Transverse colon (tissue), 4 donors: ENCODE measurements around the gene STXBP3. TPM values are rescaled to one million over a fixed set of nuclear protein-coding genes. Genes with fewer than 3 reads are reported as not detected.

ENCODE experiments used
- DNase-seq: peaks from one replicate; pipeline ENCODE4 v3.0.0-alpha.2; 2019
- H3K27ac ChIP-seq, 4 donors: fragments of 200-600 bp; sonication (generic); 2 replicates each; pipeline ENCODE4 v1.5.1; 2016 to 2018; ENCODE audit warnings: inconsistent platforms in 4 of 4
- H3K27me3 ChIP-seq: fragments of 200-600 bp; sonication (generic); 2 replicates; pipeline ENCODE4 v1.5.1; 2017; ENCODE audit warnings: inconsistent platforms
- H3K36me3 ChIP-seq, 4 donors: fragments of 200-600 bp; sonication (generic); 2 replicates each; pipeline ENCODE4 v1.5.1; 2017 to 2019; ENCODE audit warnings: inconsistent platforms in 4 of 4
- H3K4me1 ChIP-seq, 4 donors: fragments of 200-600 bp; sonication (generic); 2 replicates each; pipeline ENCODE4 v1.5.1; 2017 to 2020; ENCODE audit warnings: inconsistent platforms in 4 of 4
- H3K4me3 ChIP-seq, 4 donors: fragments of 200-600 bp; sonication (generic); 1 replicate in 1 of 4; 2 replicates in 3 of 4; pipeline versions ENCODE4 v1.5.1 to v1.6.1; 2017 to 2019; ENCODE audit warnings: inconsistent platforms in 4 of 4
- H3K9me3 ChIP-seq, 2 donors: fragments of 200-600 bp; sonication (generic); 2 replicates each; pipeline ENCODE4 v1.5.1; 2017 to 2019; ENCODE audit warnings: inconsistent platforms in 2 of 2
- EP300 ChIP-seq: sonication (generic); formaldehyde crosslinking; IDR thresholded peaks from one replicate; pipeline ENCODE4 v1.6.1; 2017; ENCODE audit warnings: antibody characterized with exemption, low read depth
- POLR2A ChIP-seq: fragments of 450-650 bp; IDR thresholded peaks from one replicate; pipeline ENCODE4 v1.6.1; 2016; ENCODE audit warnings: antibody characterized with exemption, mild to moderate bottlenecking, moderate library complexity
- POLR2AphosphoS5 ChIP-seq, 3 donors: sonication (generic); formaldehyde crosslinking; IDR thresholded peaks; one replicate each; pipeline ENCODE4 v1.6.1; 2016; ENCODE audit warnings: antibody characterized with exemption in 3 of 3
- WGBS, 2 donors: methylation state at CpG; one replicate each; pipeline ENCODE4 v1.1.5; 2018; ENCODE audit warnings: low coverage in 1 of 2; 5-methylcytosine and 5-hydroxymethylcytosine counted together
- in situ Hi-C, 4 donors: fragments of 200-750 bp; cut with MboI; loops; one replicate each; pipeline versions ENCODE4 v1.15.0 to v1.15.1; 2017; ENCODE audit warnings: low sequenced_read_pairs in 3 of 4, low pct_ligation_motif_present in 1 of 4, low pct_unique_long_range_greater_than_20kb in 1 of 4
- intact Hi-C: fragments of 100-400 bp; cut with DNase I; formaldehyde crosslinking; loops from one replicate; pipeline ENCODE4 v1.15.1; 2023; ENCODE audit warnings: low total_unique reads
- total RNA-seq, 4 donors: library from RNA; depleted of rRNA; stranded (reverse); fragments of >200 nt; gene quantifications; one replicate each; pipeline ENCODE4 v1.1.0, GENCODE V29; 2016
- TF ChIP-seq, protein P1 (sequence below), 5 experiments: fragments of 200-600 bp in 3 of 5; fragments of 450-650 bp in 2 of 5; sonication (generic) in 3 of 5; IDR thresholded peaks; 1 replicate in 2 of 5; 2 replicates in 3 of 5; pipeline ENCODE4 v1.5.1; 2016 to 2017; ENCODE audit warnings: antibody characterized with exemption in 5 of 5, inconsistent platforms in 3 of 5, mild to moderate bottlenecking in 2 of 5, moderate library complexity in 1 of 5

Gene STXBP3
- total RNA-seq, 4 donors from 2014 or later, result 33.3 to 134 (median 76.3) TPM

DNA sequence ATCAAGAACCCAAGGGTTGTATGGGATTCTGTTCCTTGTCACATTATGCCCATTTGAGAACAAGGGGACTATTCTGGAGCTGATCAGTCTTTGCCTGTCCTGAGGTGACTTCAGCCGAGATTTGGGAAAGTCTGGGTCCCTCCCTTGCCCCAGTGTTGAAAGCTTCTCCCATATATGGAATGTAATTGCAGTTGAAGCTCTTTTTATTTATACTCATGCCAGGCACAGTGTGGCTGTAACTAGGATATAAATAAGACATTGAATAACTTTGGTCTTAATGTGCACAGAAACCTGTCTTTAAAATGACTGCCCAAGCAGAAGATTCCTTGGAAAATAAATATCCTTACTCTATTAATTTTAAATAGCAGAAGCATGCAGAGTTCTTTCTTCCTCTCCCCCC is 95.2 kb downstream of the STXBP3 start:
- DNase-seq, result no peak
- no peaks in the 10 kb centered on the region for H3K36me3 ChIP-seq
- H3K27ac ChIP-seq, result peak overlapping the region; percentile 37 to 75 (median 60)
- WGBS, 2 donors, result 33% methylated on average over 1 of the region's 1 CpG; no CpG with 5 or more reads in 1 of the 2 donors
- intact Hi-C loops (no loop called here), in situ Hi-C loops (no loop called here)
- no peaks in the 10 kb centered on the region for H3K9me3 ChIP-seq
- TF ChIP-seq EP300 (no peak), POLR2AphosphoS5 (IDR thresholded peaks at IDR 0.05) (peak in 1 of 3 donors; percentile 10)
- peaks cover 0 to 20% (median 2%) of the 10 kb centered on the region in 4 donors for H3K4me1 ChIP-seq
- H3K4me3 ChIP-seq, result no peak overlapping the region
- no peaks in the 10 kb centered on the region for H3K27me3 ChIP-seq

DNA sequence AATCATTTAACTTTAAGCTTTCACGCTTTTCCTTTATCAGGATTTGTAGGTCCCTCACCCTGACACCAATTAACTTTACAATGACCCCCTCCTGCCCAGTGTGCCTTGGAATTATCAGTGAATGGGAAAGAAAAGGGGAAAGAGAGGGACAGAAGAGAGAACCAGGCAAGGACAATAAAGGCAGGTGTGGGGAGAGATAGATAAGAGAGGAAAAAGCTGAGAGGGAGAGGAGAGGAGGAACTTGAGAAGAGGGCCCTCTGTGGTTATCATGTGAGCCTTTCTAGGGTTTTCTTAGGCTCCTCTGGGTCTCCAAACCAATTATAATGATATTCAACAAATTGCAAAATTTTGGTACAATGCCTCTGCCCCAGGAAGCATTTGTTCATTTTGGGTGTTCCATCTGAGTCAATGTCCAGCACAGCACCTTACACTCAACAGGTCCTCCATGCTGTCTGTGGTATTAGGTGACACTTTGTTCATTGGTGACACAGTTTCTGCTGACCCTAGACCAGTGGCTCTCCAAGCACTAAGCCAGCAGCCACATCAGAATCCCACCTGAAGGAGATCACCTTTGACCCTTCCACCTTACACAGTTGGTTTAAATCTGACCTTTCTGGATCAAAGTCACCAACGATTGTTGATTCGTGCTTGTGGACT is 96.2 kb downstream of the STXBP3 start:
- H3K9me3 ChIP-seq, result no peaks in the 10 kb centered on the region
- no peak for DNase-seq
- intact Hi-C loops, result no loop called here
- H3K27me3 ChIP-seq, result no peaks in the 10 kb centered on the region
- no peak overlapping the region for H3K4me3 ChIP-seq
- 80 to 83% methylated on average over 1 to 3 of the region's 3 CpGs for WGBS, 2 donors
- in situ Hi-C loops, result no loop called here
- TF ChIP-seq POLR2A, result no peak
- no peak for TF ChIP-seq POLR2AphosphoS5 (IDR thresholded peaks at IDR 0.05)
- TF ChIP-seq, protein P1, sequence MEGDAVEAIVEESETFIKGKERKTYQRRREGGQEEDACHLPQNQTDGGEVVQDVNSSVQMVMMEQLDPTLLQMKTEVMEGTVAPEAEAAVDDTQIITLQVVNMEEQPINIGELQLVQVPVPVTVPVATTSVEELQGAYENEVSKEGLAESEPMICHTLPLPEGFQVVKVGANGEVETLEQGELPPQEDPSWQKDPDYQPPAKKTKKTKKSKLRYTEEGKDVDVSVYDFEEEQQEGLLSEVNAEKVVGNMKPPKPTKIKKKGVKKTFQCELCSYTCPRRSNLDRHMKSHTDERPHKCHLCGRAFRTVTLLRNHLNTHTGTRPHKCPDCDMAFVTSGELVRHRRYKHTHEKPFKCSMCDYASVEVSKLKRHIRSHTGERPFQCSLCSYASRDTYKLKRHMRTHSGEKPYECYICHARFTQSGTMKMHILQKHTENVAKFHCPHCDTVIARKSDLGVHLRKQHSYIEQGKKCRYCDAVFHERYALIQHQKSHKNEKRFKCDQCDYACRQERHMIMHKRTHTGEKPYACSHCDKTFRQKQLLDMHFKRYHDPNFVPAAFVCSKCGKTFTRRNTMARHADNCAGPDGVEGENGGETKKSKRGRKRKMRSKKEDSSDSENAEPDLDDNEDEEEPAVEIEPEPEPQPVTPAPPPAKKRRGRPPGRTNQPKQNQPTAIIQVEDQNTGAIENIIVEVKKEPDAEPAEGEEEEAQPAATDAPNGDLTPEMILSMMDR (IDR thresholded peaks at IDR 0.05), result no peak
- no peak for TF ChIP-seq EP300
- H3K36me3 ChIP-seq, result no peaks in the 10 kb centered on the region
- H3K4me1 ChIP-seq, result peaks cover 0 to 20% (median 2%) of the 10 kb centered on the region in 4 donors
- peak overlapping the region; percentile 37 to 75 (median 60) for H3K27ac ChIP-seq

DNA sequence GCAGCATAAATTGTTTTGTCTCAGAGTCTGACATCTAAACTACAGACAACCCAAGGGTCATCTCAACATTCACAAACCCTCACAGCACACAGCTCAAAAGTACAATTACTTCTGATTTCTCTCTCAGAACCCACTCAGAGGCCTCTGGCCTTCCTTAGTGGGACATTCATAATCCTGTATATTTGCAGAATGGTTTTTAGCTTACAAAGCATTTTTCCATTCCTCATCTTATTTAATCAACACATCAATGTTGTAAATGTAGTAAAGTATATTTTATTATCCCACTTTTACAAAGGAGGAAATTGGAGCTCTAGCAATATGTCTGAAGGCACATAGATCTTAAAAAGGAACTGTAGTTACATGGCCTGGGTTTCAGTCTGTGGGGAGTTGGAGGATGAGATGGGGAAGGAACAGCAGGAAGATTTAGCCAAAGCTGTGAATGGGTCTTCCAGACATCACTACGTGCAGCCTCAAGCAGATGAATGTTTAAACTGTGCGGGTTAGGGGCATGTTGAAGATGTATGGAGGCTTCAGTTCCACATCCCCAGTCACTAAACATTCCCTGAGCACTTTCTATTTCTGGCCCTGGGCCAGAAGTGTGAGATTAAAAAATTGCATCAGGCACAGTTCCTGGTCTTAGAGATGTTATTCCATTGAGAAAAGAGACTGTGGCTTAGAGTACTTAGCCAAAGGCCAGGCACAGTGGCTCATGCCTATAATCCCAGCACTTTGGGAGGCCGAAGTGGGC is 97.1 kb downstream of the STXBP3 start:
- 47 to 77% methylated on average over 2 to 3 of the region's 3 CpGs for WGBS, 2 donors
- intact Hi-C loops (no loop called here), in situ Hi-C loops (no loop called here)
- Histone ChIP-seq H3K9me3 (no peaks in the 10 kb centered on the region), H3K27me3 (no peaks in the 10 kb centered on the region), H3K4me3 (no peak overlapping the region), H3K36me3 (no peaks in the 10 kb centered on the region), H3K27ac (peak overlapping the region; percentile 26 to 75 (median 60)), H3K4me1 (peaks cover 0 to 20% (median 2%) of the 10 kb centered on the region in 4 donors)
- DNase-seq, result no peak
- TF ChIP-seq EP300 (no peak), POLR2AphosphoS5 (IDR thresholded peaks at IDR 0.05) (no peak), POLR2A (no peak)
- TF ChIP-seq, protein P1 (IDR thresholded peaks at IDR 0.05), result no peak

DNA sequence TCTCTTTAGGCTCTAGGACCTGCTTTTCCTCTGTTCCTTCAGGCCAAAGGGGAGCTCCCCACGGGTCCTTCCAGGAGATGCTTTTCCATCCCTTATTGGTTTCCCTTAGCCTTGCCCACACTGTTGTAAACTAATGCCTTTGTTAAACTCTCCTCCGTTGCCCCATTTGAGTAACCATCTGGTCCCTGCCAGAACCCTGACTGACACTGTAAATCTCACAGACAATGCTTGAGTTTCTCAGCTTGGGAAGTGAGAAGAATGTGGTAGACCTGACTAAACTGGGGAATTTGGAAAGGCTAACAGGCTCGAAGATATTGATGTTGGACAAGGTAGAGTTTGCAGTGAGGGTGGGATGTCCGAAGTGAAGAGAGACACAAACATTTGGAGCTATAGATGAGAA is 99.0 kb downstream of the STXBP3 start:
- H3K27ac ChIP-seq, result no peak overlapping the region
- in situ Hi-C loops (no loop called here), intact Hi-C loops (no loop called here)
- no peaks in the 10 kb centered on the region for H3K9me3 ChIP-seq
- WGBS, 2 donors, result 77 to 87% methylated on average over 3 to 4 of the region's 4 CpGs
- H3K36me3 ChIP-seq, result no peaks in the 10 kb centered on the region
- TF ChIP-seq, protein P1 (IDR thresholded peaks at IDR 0.05), result no peak
- TF ChIP-seq POLR2A (no peak), POLR2AphosphoS5 (IDR thresholded peaks at IDR 0.05) (no peak), EP300 (no peak)
- no peak for DNase-seq
- H3K4me3 ChIP-seq, result no peak overlapping the region
- no peaks in the 10 kb centered on the region for H3K27me3 ChIP-seq
- H3K4me1 ChIP-seq, result peaks cover 0 to 20% (median 2%) of the 10 kb centered on the region in 4 donors
